HCT116 (cell line): ENCODE measurements around the gene RILPL2. TPM values are rescaled to one million over a fixed set of nuclear protein-coding genes. Genes with fewer than 3 reads are reported as not detected.

Experiments used
- ATAC-seq: fragments of 200-7000 bp; cut with Tn5 transposase; 2 replicates; pipeline ENCODE4 v1.9.1; 2020; ENCODE audit warnings: mild to moderate bottlenecking, moderate library complexity
- BruUV-seq: library from RNA; stranded (reverse); fragments of 400-500 nt; replicated peaks from 2 replicates; lab custom pipeline; 2021; lab: Mats Ljungman, UMichigan
- CTCF ChIA-PET: fragments of 300-600 bp; sonication (Branson Sonifier 250); formaldehyde crosslinking; loops from one replicate; lab custom pipeline; 2021; ENCODE audit warnings: antibody characterized with exemption; lab: Charles Lee
- POLR2A ChIA-PET: fragments of 300-600, 350-600 bp; sonication (Branson Sonifier 250); formaldehyde crosslinking; loops from one replicate; lab custom pipeline; 2021; ENCODE audit warnings: antibody characterized with exemption; lab: Charles Lee
- RAD21 ChIA-PET, 2 experiments: fragments of 300-600 bp; sonication (Branson Sonifier 250); formaldehyde crosslinking; loops; one replicate each; lab custom pipeline; 2023; ENCODE audit warnings: low total read pairs in 2 of 2; ENCODE audit not compliant: uncharacterized antibody in 2 of 2, unreplicated experiment in 2 of 2, low non-redundant PET in 1 of 2; lab: Charles Lee
- DNase-seq: peaks from one replicate; pipeline ENCODE4 v3.0.0-alpha.2; 2010; ENCODE audit warnings: low read depth, low spot score
- H2AFZ ChIP-seq: fragments of 200-600 bp; shearing (Covaris generic), sonication (generic); 2 replicates; pipeline ENCODE4 v1.6.1; 2017; ENCODE audit warnings: low read depth, mixed run types, mixed read lengths, antibody characterized with exemption, low read length; ENCODE audit not compliant: poor library complexity, severe bottlenecking
- H3K27ac ChIP-seq: 2 replicates; pipeline ENCODE4 v1.5.1; 2012; ENCODE audit warnings: low read depth, low read length
- H3K27me3 ChIP-seq: fragments of 200-600 bp; sonication (generic); 2 replicates; pipeline ENCODE4 v1.6.1; 2016; ENCODE audit warnings: mixed run types, low read length, mixed read lengths; ENCODE audit not compliant: insufficient read depth
- H3K36me3 ChIP-seq, 2 experiments: fragments of 200-500 bp in 1 of 2; fragments of 200-600 bp in 1 of 2; sonication (Bioruptor generic) in 1 of 2; sonication (generic) in 1 of 2; 2 replicates each; pipeline versions ENCODE4 v1.5.1 to v1.6.1; 2014 to 2016; ENCODE audit warnings: low read length in 2 of 2, inconsistent platforms in 1 of 2, mixed read lengths in 1 of 2, mixed run types in 1 of 2; ENCODE audit not compliant: insufficient read depth in 2 of 2, control insufficient read depth in 1 of 2
- H3K4me1 ChIP-seq, 2 experiments: fragments of 200-600 bp in 1 of 2; sonication (generic) in 1 of 2; 2 replicates each; pipeline versions ENCODE4 v1.5.1 to v1.6.1; 2012 to 2017; ENCODE audit warnings: low read length in 2 of 2, inconsistent platforms in 1 of 2, mild to moderate bottlenecking in 1 of 2, mixed read lengths in 1 of 2, mixed run types in 1 of 2, moderate library complexity in 1 of 2; ENCODE audit not compliant: insufficient read depth in 2 of 2, control insufficient read depth in 1 of 2
- H3K4me2 ChIP-seq: fragments of 200-600 bp; sonication (generic); 2 replicates; pipeline ENCODE4 v1.6.1; 2017; ENCODE audit warnings: mixed run types, low read length, mixed read lengths
- H3K4me3 ChIP-seq, 2 experiments: fragments of 200-600 bp in 1 of 2; sonication (generic) in 1 of 2; replicated peaks in 1 of 2; 2 replicates each; pipeline ENCODE4 v1.5.1; 2011 to 2016; ENCODE audit warnings: low read length in 2 of 2, control low read depth in 1 of 2, low read depth in 1 of 2, mild to moderate bottlenecking in 1 of 2, mixed read lengths in 1 of 2, mixed run types in 1 of 2
- H3K79me2 ChIP-seq: fragments of 200-600 bp; sonication (generic); 2 replicates; pipeline ENCODE4 v1.6.1; 2017; ENCODE audit warnings: mild to moderate bottlenecking, mixed run types, low read length, moderate library complexity, mixed read lengths; ENCODE audit not compliant: insufficient read depth
- H3K9ac ChIP-seq: fragments of 200-600 bp; sonication (generic); 2 replicates; pipeline ENCODE4 v1.6.1; 2016; ENCODE audit warnings: low read length, mixed read lengths
- H3K9me2 ChIP-seq: fragments of 200-600 bp; sonication (generic), shearing (Covaris generic); 2 replicates; pipeline ENCODE4 v1.6.1; 2017; ENCODE audit warnings: mixed run types, mild to moderate bottlenecking, moderate library complexity; ENCODE audit not compliant: insufficient read depth
- H3K9me3 ChIP-seq, 2 experiments: fragments of 200-500 bp in 1 of 2; fragments of 200-600 bp in 1 of 2; sonication (Bioruptor generic) in 1 of 2; sonication (generic) in 1 of 2; 2 replicates each; pipeline ENCODE4 v1.6.1; 2014 to 2017; ENCODE audit warnings: low read length in 2 of 2, mixed read lengths in 2 of 2, inconsistent platforms in 1 of 2, low read depth in 1 of 2, mild to moderate bottlenecking in 1 of 2, mixed run types in 1 of 2, moderate library complexity in 1 of 2; ENCODE audit not compliant: control insufficient read depth in 1 of 2, insufficient read depth in 1 of 2
- H4K20me1 ChIP-seq: fragments of 200-600 bp; sonication (generic), shearing (Covaris generic); 2 replicates; pipeline ENCODE4 v1.6.1; 2017; ENCODE audit warnings: mixed run types, mild to moderate bottlenecking, moderate library complexity; ENCODE audit not compliant: insufficient read depth
- ATF3 ChIP-seq: IDR thresholded peaks from 2 replicates; pipeline ENCODE4 v1.6.1; 2012
- CBX3 ChIP-seq: IDR thresholded peaks from 2 replicates; pipeline ENCODE4 v1.6.1; 2012; ENCODE audit warnings: low read depth
- CEBPB ChIP-seq: IDR thresholded peaks from 2 replicates; pipeline ENCODE4 v1.6.1; 2012; ENCODE audit warnings: low read depth
- CTCF ChIP-seq, 3 experiments: fragments of 200-600 bp in 1 of 3; sonication (generic) in 1 of 3; IDR thresholded peaks in 2 of 3; conservative IDR thresholded peaks in 1 of 3; 2 replicates each; pipeline ENCODE4 v1.5.1; 2012 to 2017; ENCODE audit warnings: low read depth in 2 of 3, low read length in 2 of 3, antibody characterized with exemption in 1 of 3, borderline replicate concordance in 1 of 3, control low read depth in 1 of 3, mild to moderate bottlenecking in 1 of 3, mixed read lengths in 1 of 3, mixed run types in 1 of 3, moderate library complexity in 1 of 3; ENCODE audit not compliant: insufficient read depth in 1 of 3
- EGR1 ChIP-seq: IDR thresholded peaks from 2 replicates; pipeline ENCODE4 v1.6.1; 2012; ENCODE audit warnings: low read depth
- ELF1 ChIP-seq: IDR thresholded peaks from 2 replicates; pipeline ENCODE4 v1.6.1; 2012; ENCODE audit warnings: low read depth, borderline replicate concordance
- EZH2 ChIP-seq: fragments of 200-600 bp; sonication (generic); IDR thresholded peaks from 2 replicates; pipeline ENCODE4 v1.6.1; 2017; ENCODE audit warnings: antibody characterized with exemption, mixed run types
- EZH2phosphoT487 ChIP-seq: fragments of 200-600 bp; IDR thresholded peaks from 2 replicates; pipeline ENCODE4 v1.6.1; 2018; ENCODE audit warnings: antibody characterized with exemption, borderline replicate concordance
- FOSL1 ChIP-seq: IDR thresholded peaks from 2 replicates; pipeline ENCODE4 v1.6.1; 2012; ENCODE audit warnings: low read depth
- JUND ChIP-seq: IDR thresholded peaks from 2 replicates; pipeline ENCODE4 v1.6.1; 2012
- POLR2A ChIP-seq: IDR thresholded peaks from 2 replicates; pipeline ENCODE4 v1.7.0; 2011; ENCODE audit warnings: borderline replicate concordance; ENCODE audit not compliant: insufficient read depth, insufficient read length; ENCODE audit errors: extremely low read depth
- POLR2AphosphoS5 ChIP-seq: IDR thresholded peaks from 2 replicates; pipeline ENCODE4 v1.6.1; 2011; ENCODE audit warnings: mild to moderate bottlenecking, low read depth, low read length, moderate library complexity
- RAD21 ChIP-seq: IDR thresholded peaks from 2 replicates; pipeline ENCODE4 v1.6.1; 2012; ENCODE audit warnings: low read depth, mild to moderate bottlenecking
- SIN3A ChIP-seq: IDR thresholded peaks from 2 replicates; pipeline ENCODE4 v1.6.1; 2012; ENCODE audit warnings: low read depth
- SP1 ChIP-seq: IDR thresholded peaks from 2 replicates; pipeline ENCODE4 v1.6.1; 2012; ENCODE audit warnings: low read depth
- SRF ChIP-seq: IDR thresholded peaks from 2 replicates; pipeline ENCODE4 v1.6.1; 2012; ENCODE audit warnings: low read depth
- TCF7L2 ChIP-seq: IDR thresholded peaks from 2 replicates; pipeline ENCODE4 v1.7.0; 2011; ENCODE audit warnings: borderline replicate concordance, inconsistent platforms; ENCODE audit not compliant: insufficient read depth, insufficient read length; ENCODE audit errors: extremely low read depth
- YY1 ChIP-seq: IDR thresholded peaks from 2 replicates; pipeline ENCODE4 v1.6.1; 2011; ENCODE audit warnings: low read length, low read depth, moderate library complexity, mild to moderate bottlenecking; ENCODE audit not compliant: insufficient replicate concordance; ENCODE audit errors: extremely low read depth
- ZFX ChIP-seq: fragments of 450-650 bp; IDR thresholded peaks from 2 replicates; pipeline ENCODE4 v1.6.1; 2017
- intact Hi-C: fragments of 100-400 bp; cut with micrococcal nuclease; formaldehyde crosslinking; loops from 2 replicates; pipeline ENCODE4 v1.10.0; 2022
- total RNA-seq: library from RNA; stranded (reverse); gene quantifications from one replicate; pipeline ENCODE4 v1.2.1, GENCODE V29; 2021; ENCODE audit not compliant: unreplicated experiment

RILPL2 gene
- total RNA-seq, 1 experiment from 2014 or later, result 2.3 TPM

GRCh38 chr12:123396543-123396942 is 39.9 kb downstream of the RILPL2 start:
- POLR2A ChIA-PET, result no interaction called here
- peaks cover 85% of the 10 kb centered on the region for H3K79me2 ChIP-seq
- H3K27me3 ChIP-seq, result no peaks in the 10 kb centered on the region
- H3K9me2 ChIP-seq, result no peaks in the 10 kb centered on the region
- H3K4me3 ChIP-seq, result no peak overlapping the region
- ATAC-seq (no peak), DNase-seq (no peak)
- CTCF ChIA-PET, result no interaction called here
- H3K4me1 ChIP-seq, result no peaks in the 10 kb centered on the region
- intact Hi-C loops, result no loop called here
- H3K36me3 ChIP-seq, result peaks cover 38 to 59% of the 10 kb centered on the region in 2 experiments
- H3K9me3 ChIP-seq, result no peaks in the 10 kb centered on the region
- H2AFZ ChIP-seq, result no peak overlapping the region
- TF ChIP-seq ATF3, result no peak
- TF ChIP-seq CTCF (IDR thresholded peaks at IDR 0.05 in 2 of 3, conservative IDR thresholded peaks at IDR 0.05 in 1 of 3; ENCODE audit: borderline replicate concordance in 1 of 3, insufficient read depth in 1 of 3, low read depth in 2 of 3, low read length in 2 of 3), result no peak
- no peak for TF ChIP-seq SIN3A
- TF ChIP-seq EGR1, result no peak
- no peak for TF ChIP-seq POLR2A
- no peak for TF ChIP-seq RAD21
- no peak for TF ChIP-seq EZH2
- no peak for TF ChIP-seq POLR2AphosphoS5
- no peak for TF ChIP-seq SRF
- TF ChIP-seq ELF1, result no peak
- TF ChIP-seq FOSL1, result no peak
- TF ChIP-seq CBX3, result no peak
- no peak for TF ChIP-seq ZFX
- no peak for TF ChIP-seq YY1
- TF ChIP-seq EZH2phosphoT487, result no peak
- TF ChIP-seq JUND, result no peak
- TF ChIP-seq SP1, result no peak
- TF ChIP-seq CEBPB, result no peak
- TF ChIP-seq TCF7L2, result no peak
- no peak overlapping the region for H3K4me2 ChIP-seq
- H3K9ac ChIP-seq, result no peak overlapping the region
- RAD21 ChIA-PET, result no interaction called here
- BruUV-seq, result no TSS peak
- no peak overlapping the region for H3K27ac ChIP-seq
- H4K20me1 ChIP-seq, result no peaks in the 10 kb centered on the region
